Nephron progenitor cell (in vitro differentiated cells): Measurements from ENCODE around the gene LRIF1.

Source experiments
- DNase-seq: peaks from one replicate; pipeline ENCODE4 v3.0.0; 2021
- H3K27ac Mint-ChIP-seq: 2 replicates; pipeline ENCODE4 v1.8.0; 2021; ENCODE audit warnings: mild to moderate bottlenecking, moderate library complexity, mixed read lengths
- H3K27me3 Mint-ChIP-seq: 2 replicates; pipeline ENCODE4 v1.8.0; 2021; ENCODE audit warnings: mild to moderate bottlenecking, low read depth, mixed read lengths; ENCODE audit not compliant: poor library complexity
- H3K36me3 Mint-ChIP-seq: 2 replicates; pipeline ENCODE4 v1.8.0; 2021; ENCODE audit warnings: low read depth, mixed read lengths
- H3K4me1 Mint-ChIP-seq: 2 replicates; pipeline ENCODE4 v1.8.0; 2021; ENCODE audit warnings: mixed read lengths
- H3K4me3 Mint-ChIP-seq: 2 replicates; pipeline ENCODE4 v1.8.0; 2021; ENCODE audit warnings: mild to moderate bottlenecking, moderate library complexity, mixed read lengths
- H3K9me3 Mint-ChIP-seq: 2 replicates; pipeline ENCODE4 v1.8.0; 2021; ENCODE audit warnings: mild to moderate bottlenecking, moderate library complexity, mixed read lengths
- TF ChIP-seq, protein P1 (sequence below): fragments of 200-600 bp; sonication (generic); IDR thresholded peaks from 2 replicates; pipeline ENCODE4 v1.5.0; 2021; ENCODE audit warnings: antibody characterized with exemption

The LRIF1 gene

DNA sequence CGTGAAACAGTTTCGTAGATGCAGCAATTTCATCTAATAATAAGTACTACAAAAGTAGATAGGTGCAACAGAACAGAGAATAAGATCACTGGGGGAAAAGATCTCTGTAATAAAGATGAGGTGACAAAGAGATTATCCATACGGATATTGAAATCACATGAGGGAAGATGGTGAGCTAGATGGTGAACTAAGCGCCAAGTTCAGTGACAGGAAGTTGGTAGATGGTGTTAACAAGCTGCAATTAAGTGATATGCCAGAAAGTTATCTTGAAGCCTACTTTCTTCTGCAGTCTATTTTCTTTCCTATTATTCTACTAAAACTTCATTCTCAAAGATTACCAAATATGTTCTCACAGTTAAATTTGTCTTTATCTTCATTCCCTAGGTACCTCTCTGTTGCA is 7.1 kb downstream of the LRIF1 start:
- no peak overlapping the region for H3K27ac Mint-ChIP-seq
- H3K9me3 Mint-ChIP-seq: peaks cover 26% of the 10 kb centered on the region
- H3K27me3 Mint-ChIP-seq: no peaks in the 10 kb centered on the region
- TF ChIP-seq, protein P1, sequence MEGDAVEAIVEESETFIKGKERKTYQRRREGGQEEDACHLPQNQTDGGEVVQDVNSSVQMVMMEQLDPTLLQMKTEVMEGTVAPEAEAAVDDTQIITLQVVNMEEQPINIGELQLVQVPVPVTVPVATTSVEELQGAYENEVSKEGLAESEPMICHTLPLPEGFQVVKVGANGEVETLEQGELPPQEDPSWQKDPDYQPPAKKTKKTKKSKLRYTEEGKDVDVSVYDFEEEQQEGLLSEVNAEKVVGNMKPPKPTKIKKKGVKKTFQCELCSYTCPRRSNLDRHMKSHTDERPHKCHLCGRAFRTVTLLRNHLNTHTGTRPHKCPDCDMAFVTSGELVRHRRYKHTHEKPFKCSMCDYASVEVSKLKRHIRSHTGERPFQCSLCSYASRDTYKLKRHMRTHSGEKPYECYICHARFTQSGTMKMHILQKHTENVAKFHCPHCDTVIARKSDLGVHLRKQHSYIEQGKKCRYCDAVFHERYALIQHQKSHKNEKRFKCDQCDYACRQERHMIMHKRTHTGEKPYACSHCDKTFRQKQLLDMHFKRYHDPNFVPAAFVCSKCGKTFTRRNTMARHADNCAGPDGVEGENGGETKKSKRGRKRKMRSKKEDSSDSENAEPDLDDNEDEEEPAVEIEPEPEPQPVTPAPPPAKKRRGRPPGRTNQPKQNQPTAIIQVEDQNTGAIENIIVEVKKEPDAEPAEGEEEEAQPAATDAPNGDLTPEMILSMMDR: no peak
- no peaks in the 10 kb centered on the region for H3K4me1 Mint-ChIP-seq
- no peak overlapping the region for H3K4me3 Mint-ChIP-seq
- DNase-seq: no peak
- peaks cover 18% of the 10 kb centered on the region for H3K36me3 Mint-ChIP-seq

DNA sequence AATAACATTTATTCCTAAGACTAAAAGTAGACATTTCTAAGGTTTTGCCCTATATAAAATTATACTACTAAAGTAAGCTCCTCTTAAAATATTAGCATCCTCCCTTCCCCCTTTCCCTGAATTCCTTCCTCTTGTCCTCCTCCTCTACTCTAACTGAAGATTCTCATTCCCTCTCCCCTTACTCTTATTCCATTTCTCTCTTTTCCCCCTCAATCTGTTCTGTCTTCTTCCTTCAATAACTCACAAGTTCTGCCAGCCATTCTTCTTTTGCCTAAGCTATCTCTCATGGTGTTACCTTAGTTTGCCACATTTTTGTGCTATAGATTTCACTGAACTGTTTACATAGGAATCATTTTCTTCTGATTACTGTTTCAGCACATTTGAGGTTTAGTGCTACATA is 10.7 kb downstream of the LRIF1 start:
- no peak overlapping the region for H3K27ac Mint-ChIP-seq
- H3K9me3 Mint-ChIP-seq: no peaks in the 10 kb centered on the region
- no peaks in the 10 kb centered on the region for H3K27me3 Mint-ChIP-seq
- H3K4me3 Mint-ChIP-seq: no peak overlapping the region
- no peaks in the 10 kb centered on the region for H3K4me1 Mint-ChIP-seq
- no peak for DNase-seq
- peaks cover 23% of the 10 kb centered on the region for H3K36me3 Mint-ChIP-seq
- TF ChIP-seq, protein P1: no peak

DNA sequence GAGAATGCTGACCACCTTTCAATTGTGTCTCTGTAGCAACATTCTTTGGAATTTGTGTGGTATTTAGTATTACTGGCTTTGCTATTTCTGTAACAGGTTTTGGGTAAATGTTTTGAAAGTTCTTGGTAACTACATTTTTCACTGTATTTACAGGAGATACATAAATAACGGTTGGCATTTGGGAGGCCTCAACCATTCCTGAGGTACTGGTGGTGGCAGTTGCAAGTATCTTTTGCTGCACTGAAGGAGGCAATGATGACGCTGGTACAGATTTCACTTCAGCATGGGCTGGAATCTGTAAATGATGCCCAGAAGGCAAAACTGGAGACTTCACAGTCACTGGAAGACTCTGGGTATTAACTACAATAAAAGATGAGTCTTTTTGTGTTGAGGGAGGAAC is 11.7 kb downstream of the LRIF1 start:
- TF ChIP-seq, protein P1: no peak
- no peak for DNase-seq
- peaks cover 30% of the 10 kb centered on the region for H3K36me3 Mint-ChIP-seq
- no peaks in the 10 kb centered on the region for H3K4me1 Mint-ChIP-seq
- H3K27me3 Mint-ChIP-seq: no peaks in the 10 kb centered on the region
- peaks cover 1% of the 10 kb centered on the region for H3K9me3 Mint-ChIP-seq
- no peak overlapping the region for H3K4me3 Mint-ChIP-seq
- no peak overlapping the region for H3K27ac Mint-ChIP-seq

DNA sequence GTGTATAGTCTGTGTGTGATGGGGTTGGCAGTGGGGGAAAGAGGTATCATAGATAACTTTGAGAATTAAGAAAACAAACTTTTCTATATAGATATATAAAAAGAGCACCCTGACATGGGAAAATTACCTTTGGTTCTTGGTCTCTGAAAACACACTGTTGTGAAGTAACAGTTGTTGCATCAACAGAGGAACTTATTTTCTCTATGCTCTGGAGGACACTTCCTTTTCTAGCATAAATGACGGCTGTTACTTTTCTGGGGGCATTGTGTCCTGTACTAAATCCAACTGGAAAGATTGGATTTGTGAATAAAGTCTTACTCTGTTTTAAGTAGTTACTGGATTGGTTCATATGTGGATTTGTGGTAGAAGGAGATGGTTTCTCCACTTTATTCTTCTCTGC is 12.6 kb downstream of the LRIF1 start:
- Mint-ChIP-seq H3K36me3 (peaks cover 35% of the 10 kb centered on the region), H3K4me3 (no peak overlapping the region), H3K27ac (no peak overlapping the region), H3K27me3 (no peaks in the 10 kb centered on the region), H3K9me3 (peaks cover 5% of the 10 kb centered on the region), H3K4me1 (no peaks in the 10 kb centered on the region)
- no peak for DNase-seq
- TF ChIP-seq, protein P1: no peak

DNA sequence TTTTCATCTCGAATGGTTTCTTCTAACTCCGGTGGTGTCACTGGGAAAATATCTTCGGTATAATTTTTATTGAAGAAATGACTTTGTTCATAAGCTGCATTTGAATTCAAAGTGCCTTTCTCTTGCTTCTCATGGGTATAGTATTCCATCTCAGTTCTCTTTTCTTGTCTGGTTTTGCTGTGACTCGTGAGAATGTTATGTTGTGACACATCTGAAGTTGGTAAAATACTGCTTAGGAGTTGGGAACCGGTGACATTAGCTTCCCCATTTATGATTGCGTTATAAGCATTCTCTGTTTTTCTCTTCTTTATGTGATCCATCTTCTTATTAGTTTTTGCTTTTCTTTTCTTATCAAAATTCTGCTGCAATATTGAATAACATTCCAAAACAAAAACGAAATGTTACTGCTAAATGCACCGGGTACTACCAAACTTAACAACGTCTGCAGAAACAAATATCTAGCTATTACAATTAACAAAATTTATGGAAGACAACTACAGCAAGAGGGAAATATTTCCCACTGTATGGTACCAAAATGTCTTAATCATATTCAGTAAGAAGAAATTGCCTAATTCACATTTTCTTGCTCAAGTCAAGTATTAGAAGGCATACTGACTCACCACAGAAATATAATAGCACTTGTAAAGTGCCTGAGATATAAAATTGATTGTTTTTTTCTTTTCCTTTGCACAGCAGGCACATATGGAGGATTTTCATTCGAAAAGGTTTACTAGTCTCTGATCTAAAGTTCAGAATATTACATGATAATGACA is 15.5 kb downstream of the LRIF1 start:
- Mint-ChIP-seq H3K27ac (no peak overlapping the region), H3K4me3 (no peak overlapping the region), H3K9me3 (peaks cover 8% of the 10 kb centered on the region), H3K36me3 (peaks cover 39% of the 10 kb centered on the region), H3K4me1 (no peaks in the 10 kb centered on the region), H3K27me3 (no peaks in the 10 kb centered on the region)
- TF ChIP-seq, protein P1: no peak
- DNase-seq: no peak

DNA sequence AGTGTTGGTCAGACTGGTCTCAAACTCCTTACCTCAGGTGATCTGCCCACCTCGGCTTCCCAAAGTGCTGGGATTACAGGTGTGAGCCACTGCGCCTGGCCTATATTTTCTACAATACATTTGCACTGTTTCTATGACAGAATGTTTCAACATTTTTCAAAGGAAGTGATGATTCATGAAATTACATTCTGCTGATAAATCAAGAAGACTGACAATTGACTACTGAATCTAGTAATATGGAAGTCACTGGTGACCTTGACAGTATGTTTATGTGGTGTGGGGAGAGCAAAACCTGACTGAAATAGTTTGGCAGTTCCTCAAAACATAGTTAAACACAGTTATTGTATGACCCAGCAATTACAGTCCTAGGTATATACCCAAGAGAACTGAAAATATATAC is 18.1 kb downstream of the LRIF1 start:
- Mint-ChIP-seq H3K9me3 (peaks cover 8% of the 10 kb centered on the region), H3K4me3 (no peak overlapping the region), H3K27me3 (no peaks in the 10 kb centered on the region), H3K4me1 (no peaks in the 10 kb centered on the region), H3K36me3 (peaks cover 33% of the 10 kb centered on the region), H3K27ac (no peak overlapping the region)
- DNase-seq: no peak
- TF ChIP-seq, protein P1: no peak
